ENCODE results near the gene ATP8A2.

The ATP8A2 gene

DNA sequence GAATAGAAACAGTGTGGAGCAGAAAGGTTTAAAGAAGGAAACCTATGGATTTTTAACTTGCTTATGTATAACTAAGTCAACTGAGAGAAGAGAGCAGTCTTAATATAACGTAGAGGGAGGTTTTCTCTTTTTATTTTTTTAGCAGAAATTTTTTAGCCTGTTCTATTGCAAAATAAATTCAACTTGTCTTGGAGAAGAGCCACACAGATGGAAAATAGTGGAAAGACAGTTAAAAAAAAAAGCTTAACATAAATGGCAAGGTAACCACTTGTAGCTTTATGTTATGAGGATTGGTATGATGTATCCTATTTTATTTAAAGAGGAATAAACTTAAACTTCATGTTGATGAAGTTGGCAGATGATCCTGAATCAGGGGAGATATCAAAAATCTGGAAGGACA lies 367.6 kb downstream of the ATP8A2 start:
- no peak for ATAC-seq
- H3K4me1 Mint-ChIP-seq: no peaks in the 10 kb centered on the region
- no peak overlapping the region for H3K4me3 Mint-ChIP-seq
- peaks cover 5% of the 10 kb centered on the region for H3K9me3 Mint-ChIP-seq
- H3K36me3 Mint-ChIP-seq: no peaks in the 10 kb centered on the region
- H3K27ac Mint-ChIP-seq: no peak overlapping the region
- H3K27me3 Mint-ChIP-seq: no peaks in the 10 kb centered on the region

DNA sequence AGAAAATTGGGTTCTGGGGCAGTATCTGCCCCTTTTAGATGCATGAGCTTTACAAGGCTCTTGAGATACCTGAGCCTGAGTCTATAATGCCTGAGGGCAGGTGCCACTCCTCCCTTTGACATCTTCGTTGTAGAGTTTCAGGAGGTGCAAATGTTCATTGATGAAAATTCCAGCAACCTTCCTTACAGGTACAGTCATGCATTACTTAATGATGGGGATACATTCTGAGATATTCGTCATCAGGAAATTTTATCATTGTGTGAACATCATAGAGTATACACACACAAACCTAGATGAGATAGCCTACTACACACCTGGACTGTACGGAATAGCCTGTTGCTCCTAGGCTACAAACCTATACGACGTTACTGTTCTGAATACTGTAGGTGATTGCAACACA lies 370.0 kb downstream of the ATP8A2 start:
- H3K4me1 Mint-ChIP-seq: no peaks in the 10 kb centered on the region
- no peak overlapping the region for H3K4me3 Mint-ChIP-seq
- H3K27ac Mint-ChIP-seq: no peak overlapping the region
- no peak for ATAC-seq
- H3K27me3 Mint-ChIP-seq: no peaks in the 10 kb centered on the region
- peaks cover 5% of the 10 kb centered on the region for H3K9me3 Mint-ChIP-seq
- no peaks in the 10 kb centered on the region for H3K36me3 Mint-ChIP-seq

- no peaks in the 10 kb centered on the region for H3K36me3 Mint-ChIP-seq
- no peak overlapping the region for H3K4me3 Mint-ChIP-seq
- ATAC-seq: no peak
- H3K27ac Mint-ChIP-seq: no peak overlapping the region
- H3K4me1 Mint-ChIP-seq: no peaks in the 10 kb centered on the region
- no peaks in the 10 kb centered on the region for H3K27me3 Mint-ChIP-seq
- peaks cover 5% of the 10 kb centered on the region for H3K9me3 Mint-ChIP-seq
These were observed 370.4 kb downstream of the ATP8A2 start for GRCh38 chr13:25742220-25742619.

DNA sequence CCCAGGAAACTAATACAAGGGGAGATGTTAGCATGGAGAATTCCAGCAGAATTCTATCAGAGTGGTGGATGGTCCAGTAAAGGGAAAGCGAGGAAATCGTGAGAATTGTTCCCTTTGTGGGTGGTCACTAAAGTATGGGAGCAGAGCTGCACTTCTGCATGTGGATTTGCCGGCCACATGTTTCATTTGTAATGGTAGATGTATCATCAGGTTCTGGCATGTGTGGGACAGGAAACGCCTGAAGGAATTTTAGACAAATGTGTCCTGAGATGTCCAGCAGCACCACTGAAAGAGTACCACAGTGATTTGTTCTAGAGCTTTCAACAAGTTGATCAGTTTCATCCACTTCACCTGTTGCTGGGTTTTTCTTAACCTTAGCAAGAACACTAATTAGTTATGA lies 371.6 kb downstream of the ATP8A2 start:
- Mint-ChIP-seq H3K36me3 (no peaks in the 10 kb centered on the region), H3K4me3 (no peak overlapping the region), H3K9me3 (peaks cover 5% of the 10 kb centered on the region), H3K27ac (no peak overlapping the region), H3K27me3 (no peaks in the 10 kb centered on the region), H3K4me1 (no peaks in the 10 kb centered on the region)
- no peak for ATAC-seq

GRCh38 chr13:25744178-25744577 lies 372.4 kb downstream of the ATP8A2 start:
- H3K9me3 Mint-ChIP-seq: peaks cover 3% of the 10 kb centered on the region
- no peak overlapping the region for H3K4me3 Mint-ChIP-seq
- no peaks in the 10 kb centered on the region for H3K4me1 Mint-ChIP-seq
- H3K27ac Mint-ChIP-seq: no peak overlapping the region
- no peaks in the 10 kb centered on the region for H3K27me3 Mint-ChIP-seq
- no peak for ATAC-seq
- H3K36me3 Mint-ChIP-seq: no peaks in the 10 kb centered on the region

- H3K27ac Mint-ChIP-seq: no peak overlapping the region
- no peaks in the 10 kb centered on the region for H3K36me3 Mint-ChIP-seq
- H3K4me3 Mint-ChIP-seq: no peak overlapping the region
- H3K27me3 Mint-ChIP-seq: no peaks in the 10 kb centered on the region
- H3K4me1 Mint-ChIP-seq: no peaks in the 10 kb centered on the region
- no peak for ATAC-seq
- H3K9me3 Mint-ChIP-seq: no peaks in the 10 kb centered on the region
These were observed 374.4 kb downstream of the ATP8A2 start for GRCh38 chr13:25746131-25746530.

DNA sequence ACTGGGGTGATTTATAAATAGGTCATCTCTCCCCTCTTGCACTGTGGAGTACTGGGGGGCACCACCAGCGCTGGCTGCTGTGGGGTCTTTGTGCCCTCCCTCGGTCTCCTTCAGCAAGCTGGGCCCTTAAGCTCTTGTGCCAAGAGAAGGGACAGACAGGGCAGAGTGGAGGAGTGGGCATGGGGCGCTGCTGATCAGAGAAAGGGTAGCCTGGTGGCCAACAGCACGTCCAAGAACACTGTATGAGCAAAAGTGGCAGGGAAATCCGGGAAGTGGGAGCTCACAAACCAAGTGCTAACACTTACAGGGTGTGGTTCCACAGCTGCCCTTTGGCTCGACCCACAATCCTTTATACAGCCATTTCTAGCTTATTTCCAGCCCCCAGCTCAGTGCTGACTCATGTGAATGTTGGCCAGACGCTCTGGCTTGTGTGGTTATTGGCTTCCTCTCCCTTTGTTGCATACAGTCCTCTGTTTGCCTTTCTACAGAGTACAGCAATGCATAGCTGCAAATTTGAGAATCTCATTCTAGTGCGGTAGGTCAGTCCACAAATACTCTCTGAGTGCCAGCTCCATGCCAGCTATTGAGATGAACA lies 381.3 kb downstream of the ATP8A2 start:
- no peaks in the 10 kb centered on the region for H3K36me3 Mint-ChIP-seq
- H3K9me3 Mint-ChIP-seq: no peaks in the 10 kb centered on the region
- H3K27ac Mint-ChIP-seq: no peak overlapping the region
- H3K4me3 Mint-ChIP-seq: no peak overlapping the region
- H3K4me1 Mint-ChIP-seq: no peaks in the 10 kb centered on the region
- ATAC-seq: no peak
- no peaks in the 10 kb centered on the region for H3K27me3 Mint-ChIP-seq

DNA sequence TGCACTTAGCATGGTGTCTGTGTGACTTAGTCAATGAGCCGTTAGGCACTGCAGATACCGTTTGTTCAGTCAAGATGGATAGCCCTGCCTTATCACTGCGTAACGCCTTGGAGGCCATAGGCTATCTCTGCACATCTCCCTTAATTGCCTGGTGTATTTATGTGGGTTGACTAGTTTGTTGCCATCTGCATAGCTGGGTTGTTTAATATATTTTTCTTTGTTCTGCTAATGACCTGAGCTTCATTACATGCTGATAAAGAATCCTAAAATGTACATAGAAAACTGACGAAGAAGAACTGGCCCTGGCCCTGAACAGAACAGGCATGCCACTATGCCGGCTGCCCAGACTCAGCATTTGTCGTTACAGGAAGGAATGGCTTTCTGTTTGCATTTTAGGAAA lies 382.2 kb downstream of the ATP8A2 start:
- peaks cover 3% of the 10 kb centered on the region for H3K9me3 Mint-ChIP-seq
- H3K36me3 Mint-ChIP-seq: no peaks in the 10 kb centered on the region
- H3K27me3 Mint-ChIP-seq: no peaks in the 10 kb centered on the region
- no peak overlapping the region for H3K27ac Mint-ChIP-seq
- no peak overlapping the region for H3K4me3 Mint-ChIP-seq
- no peaks in the 10 kb centered on the region for H3K4me1 Mint-ChIP-seq
- no peak for ATAC-seq

DNA sequence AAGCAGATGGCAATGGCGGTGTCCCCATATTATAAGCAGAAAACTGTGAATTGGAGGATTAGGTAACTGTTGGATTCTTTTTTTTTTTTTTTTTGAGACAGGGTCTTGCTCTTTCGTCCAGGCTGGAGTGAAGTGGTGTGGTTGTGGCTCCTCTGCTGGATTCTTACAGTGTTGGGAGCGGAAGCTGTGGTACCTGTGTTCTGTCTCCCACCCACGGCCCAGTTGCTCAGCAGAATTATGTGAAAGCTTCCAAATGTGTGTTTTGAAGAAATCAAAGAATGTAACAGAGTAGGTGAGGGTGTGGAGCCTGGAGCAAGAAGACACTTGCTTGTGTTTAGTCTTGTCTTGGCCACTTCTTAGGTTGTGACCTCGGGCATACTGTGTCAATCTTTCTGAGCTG lies 384.5 kb downstream of the ATP8A2 start:
- ATAC-seq: no peak
- Mint-ChIP-seq H3K36me3 (no peaks in the 10 kb centered on the region), H3K4me3 (no peak overlapping the region), H3K9me3 (peaks cover 3% of the 10 kb centered on the region), H3K4me1 (no peaks in the 10 kb centered on the region), H3K27ac (no peak overlapping the region), H3K27me3 (no peaks in the 10 kb centered on the region)

DNA sequence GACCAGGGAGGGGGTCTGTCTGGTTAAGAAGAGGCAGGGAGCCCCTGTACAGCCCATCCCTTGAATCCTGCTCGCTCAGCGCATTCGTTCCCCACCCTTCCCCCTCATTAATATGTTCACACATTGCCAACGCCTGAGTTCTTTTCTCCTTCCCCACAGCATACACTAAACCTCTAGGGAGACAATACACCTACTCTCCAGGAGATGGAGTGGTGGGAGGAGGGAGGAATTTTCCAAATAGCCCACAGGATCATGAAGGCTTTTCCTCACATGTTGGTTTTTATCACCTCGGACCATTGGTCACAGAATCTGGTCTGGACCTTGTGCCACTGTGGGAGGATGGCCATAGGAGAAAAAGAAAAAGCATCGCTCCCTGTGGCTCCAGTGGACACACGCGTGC lies 385.1 kb downstream of the ATP8A2 start:
- H3K4me1 Mint-ChIP-seq: no peaks in the 10 kb centered on the region
- peaks cover 3% of the 10 kb centered on the region for H3K9me3 Mint-ChIP-seq
- H3K27me3 Mint-ChIP-seq: no peaks in the 10 kb centered on the region
- ATAC-seq: no peak
- H3K36me3 Mint-ChIP-seq: no peaks in the 10 kb centered on the region
- no peak overlapping the region for H3K4me3 Mint-ChIP-seq
- H3K27ac Mint-ChIP-seq: no peak overlapping the region

DNA sequence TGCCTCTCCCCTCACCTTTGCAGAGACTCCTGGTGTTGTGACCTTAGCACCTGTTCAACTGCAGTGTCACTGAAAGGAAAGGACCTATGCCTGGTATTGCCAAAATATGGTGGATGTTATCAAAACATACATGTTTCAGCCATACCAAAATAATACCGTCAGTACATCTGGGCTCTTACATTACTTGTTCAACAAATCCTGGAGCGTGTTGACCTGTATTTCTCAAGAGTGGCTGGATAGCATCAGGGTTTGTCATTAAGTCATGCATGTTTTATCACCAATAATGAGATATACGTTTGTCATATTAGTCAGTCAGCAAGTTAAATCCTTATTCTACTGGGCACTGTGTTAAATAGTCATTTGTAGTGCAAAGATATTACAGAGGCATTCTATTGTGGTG lies 389.3 kb downstream of the ATP8A2 start:
- no peak for ATAC-seq
- no peaks in the 10 kb centered on the region for H3K4me1 Mint-ChIP-seq
- H3K4me3 Mint-ChIP-seq: no peak overlapping the region
- H3K27ac Mint-ChIP-seq: no peak overlapping the region
- no peaks in the 10 kb centered on the region for H3K36me3 Mint-ChIP-seq
- no peaks in the 10 kb centered on the region for H3K27me3 Mint-ChIP-seq
- H3K9me3 Mint-ChIP-seq: peaks cover 6% of the 10 kb centered on the region

DNA sequence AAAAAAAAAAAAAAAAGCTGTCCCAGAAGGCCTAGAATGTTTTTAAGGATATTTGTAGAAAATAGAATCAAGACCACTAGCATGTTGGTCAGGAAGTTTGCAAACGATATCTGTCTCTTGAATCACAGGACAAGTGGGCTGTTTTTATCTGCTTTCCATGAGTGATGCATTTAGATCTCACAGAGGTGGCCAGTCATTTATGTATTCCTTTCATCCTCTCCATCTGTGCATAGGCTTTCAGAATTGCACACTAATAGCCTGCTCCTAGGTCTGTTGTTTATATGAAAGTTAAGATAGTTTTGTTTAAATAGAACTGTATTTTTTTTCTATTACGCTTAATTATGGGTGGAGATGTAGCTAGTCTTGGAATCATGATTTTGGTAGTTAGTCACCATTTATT lies 390.5 kb downstream of the ATP8A2 start:
- ATAC-seq: no peak
- no peaks in the 10 kb centered on the region for H3K36me3 Mint-ChIP-seq
- H3K27me3 Mint-ChIP-seq: no peaks in the 10 kb centered on the region
- H3K4me3 Mint-ChIP-seq: no peak overlapping the region
- no peak overlapping the region for H3K27ac Mint-ChIP-seq
- H3K4me1 Mint-ChIP-seq: no peaks in the 10 kb centered on the region
- H3K9me3 Mint-ChIP-seq: peaks cover 6% of the 10 kb centered on the region

DNA sequence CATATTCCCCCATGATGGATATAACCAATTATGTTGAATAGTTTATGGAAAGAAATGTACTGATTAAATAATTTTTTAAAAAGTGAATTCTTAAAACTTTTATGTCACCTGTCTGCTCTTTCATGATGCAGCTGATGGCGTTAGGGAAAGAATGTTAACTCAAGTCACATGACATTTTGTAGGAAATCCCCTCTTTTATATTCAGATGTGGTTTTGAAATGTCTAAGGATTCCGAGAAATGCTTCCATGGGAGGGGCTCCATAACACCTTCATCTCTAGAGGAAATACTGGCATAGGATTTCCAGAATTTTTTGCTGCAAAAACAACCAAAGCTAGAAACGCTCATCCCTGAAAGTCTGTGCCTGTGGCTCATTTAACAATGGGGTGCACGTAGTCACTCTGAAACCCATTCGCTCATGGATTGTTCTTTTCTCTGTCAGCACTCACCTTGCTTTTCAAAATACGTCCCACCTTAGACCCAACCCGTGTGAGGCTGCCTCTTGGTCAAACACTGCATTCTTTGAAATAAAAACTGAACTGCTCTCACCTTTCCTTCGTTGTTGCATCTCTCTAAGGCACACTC lies 391.1 kb downstream of the ATP8A2 start:
- Mint-ChIP-seq H3K9me3 (peaks cover 6% of the 10 kb centered on the region), H3K4me1 (no peaks in the 10 kb centered on the region), H3K4me3 (no peak overlapping the region), H3K27ac (no peak overlapping the region), H3K36me3 (no peaks in the 10 kb centered on the region), H3K27me3 (no peaks in the 10 kb centered on the region)
- ATAC-seq: no peak

- Mint-ChIP-seq H3K4me1 (no peaks in the 10 kb centered on the region), H3K27ac (no peak overlapping the region), H3K27me3 (no peaks in the 10 kb centered on the region), H3K4me3 (no peak overlapping the region), H3K36me3 (no peaks in the 10 kb centered on the region), H3K9me3 (peaks cover 3% of the 10 kb centered on the region)
- ATAC-seq: no peak
These were observed 392.6 kb downstream of the ATP8A2 start for GRCh38 chr13:25764378-25764777.

GRCh38 chr13:25765266-25765665 lies 393.5 kb downstream of the ATP8A2 start:
- no peaks in the 10 kb centered on the region for H3K36me3 Mint-ChIP-seq
- no peak overlapping the region for H3K4me3 Mint-ChIP-seq
- ATAC-seq: no peak
- no peaks in the 10 kb centered on the region for H3K4me1 Mint-ChIP-seq
- no peak overlapping the region for H3K27ac Mint-ChIP-seq
- no peaks in the 10 kb centered on the region for H3K27me3 Mint-ChIP-seq
- H3K9me3 Mint-ChIP-seq: peaks cover 3% of the 10 kb centered on the region

GRCh38 chr13:25766576-25766975 lies 394.8 kb downstream of the ATP8A2 start:
- no peak for ATAC-seq
- Mint-ChIP-seq H3K9me3 (peaks cover 3% of the 10 kb centered on the region), H3K36me3 (no peaks in the 10 kb centered on the region), H3K27ac (no peak overlapping the region), H3K4me1 (no peaks in the 10 kb centered on the region), H3K4me3 (no peak overlapping the region), H3K27me3 (no peaks in the 10 kb centered on the region)

GRCh38 chr13:25766991-25767390 lies 395.2 kb downstream of the ATP8A2 start:
- Mint-ChIP-seq H3K27me3 (no peaks in the 10 kb centered on the region), H3K27ac (no peak overlapping the region), H3K36me3 (no peaks in the 10 kb centered on the region), H3K9me3 (peaks cover 3% of the 10 kb centered on the region), H3K4me1 (no peaks in the 10 kb centered on the region), H3K4me3 (no peak overlapping the region)
- no peak for ATAC-seq

Data from stimulated activated memory B cell treated with anti-CD40 and anti-IgM and Interleukin-4, amounts not matched to agents 10 μg/mL and 1 μg/mL and 100 μg/mL, for 72 hours (primary cell).